GM18867 (cell line): Measurements from ENCODE around the gene ADH1B.
"Not testable (repeated sequence)": the region's sequence is repeated elsewhere in the genome, so short reads cannot be mapped to it uniquely, and the experiment has no call there.

Source experiments
- ATAC-seq: cut with Tn5 transposase; IDR thresholded peaks from one replicate; pipeline ENCODE4 v1.9.1; 2021; ENCODE audit warnings: mild to moderate bottlenecking, moderate library complexity; ENCODE audit not compliant: unreplicated experiment

The ADH1B gene

GRCh38 chr4:99324979-99325378 is 3.8 kb upstream of the ADH1B start:
- no peak for ATAC-seq

- no peak for ATAC-seq
Measured at GRCh38 chr4:99324361-99324760, 3.2 kb upstream of the ADH1B start.

GRCh38 chr4:99323756-99324155 is 2.6 kb upstream of the ADH1B start:
- no peak for ATAC-seq

- ATAC-seq, result not testable (repeated sequence)
Measured at GRCh38 chr4:99317811-99318210, 3.4 kb downstream of the ADH1B start.

- no peak for ATAC-seq
Measured at GRCh38 chr4:99317354-99317753, 3.8 kb downstream of the ADH1B start.

GRCh38 chr4:99315839-99316238 is 5.4 kb downstream of the ADH1B start:
- ATAC-seq, result no peak

- ATAC-seq, result no peak
Measured at GRCh38 chr4:99314211-99314610, 7.0 kb downstream of the ADH1B start.

- ATAC-seq, result no peak
Measured at GRCh38 chr4:99310389-99310788, 10.8 kb downstream of the ADH1B start.

- no peak for ATAC-seq
Measured at GRCh38 chr4:99305638-99306400, 15.4 kb downstream of the ADH1B start.

GRCh38 chr4:99301376-99302164 is 19.6 kb downstream of the ADH1B start:
- no peak for ATAC-seq

- ATAC-seq, result no peak
Measured at GRCh38 chr4:99300934-99301333, 20.3 kb downstream of the ADH1B start.

- ATAC-seq, result no peak
Measured at GRCh38 chr4:99293357-99293756, 27.8 kb downstream of the ADH1B start.

- ATAC-seq, result no peak
Measured at GRCh38 chr4:99290848-99291786, 30.1 kb downstream of the ADH1B start, which contains the start of gene ADH1A. Gene ADH1A, minus strand, starts transcription at chr4:99290985. Its CDS starts 71 bp downstream, at chr4:99290914.

GRCh38 chr4:99285387-99285786 is 35.8 kb downstream of the ADH1B start:
- ATAC-seq, result no peak

- ATAC-seq, result no peak
Measured at GRCh38 chr4:99282731-99283130, 38.5 kb downstream of the ADH1B start.

- ATAC-seq, result no peak
Measured at GRCh38 chr4:99281261-99281660, 39.9 kb downstream of the ADH1B start.

GRCh38 chr4:99276417-99276816 is 44.8 kb downstream of the ADH1B start:
- no peak for ATAC-seq

GRCh38 chr4:99275885-99276284 is 45.3 kb downstream of the ADH1B start:
- ATAC-seq, result no peak

- no peak for ATAC-seq
Measured at GRCh38 chr4:99275050-99275449, 46.2 kb downstream of the ADH1B start.

- ATAC-seq, result no peak
Measured at GRCh38 chr4:99273704-99274103, 47.5 kb downstream of the ADH1B start.

GRCh38 chr4:99264927-99265326 is 56.3 kb downstream of the ADH1B start:
- ATAC-seq, result no peak
